GM18951 (cell line): ENCODE measurements around the gene KCNJ12.
"Not testable (repeated sequence)": the region's sequence is repeated elsewhere in the genome, so short reads cannot be mapped to it uniquely, and the experiment has no call there.

Experiments
- POLR2A ChIP-seq: IDR thresholded peaks from 4 replicates; pipeline ENCODE4 v1.6.1; 2011; ENCODE audit warnings: mild to moderate bottlenecking; ENCODE audit not compliant: insufficient read length, insufficient read depth; ENCODE audit errors: extremely low read depth
- in situ Hi-C: fragments of 300-500 bp; cut with MboI; formaldehyde crosslinking; loops from one replicate; pipeline ENCODE4 v1.12.0; 2022; ENCODE audit warnings: low sequenced_read_pairs, mixed read lengths, inconsistent platforms; ENCODE audit not compliant: unreplicated experiment

The KCNJ12 gene

GRCh38 chr17:21419299-21420239, 43.4 kb downstream of the KCNJ12 start:
- in situ Hi-C loops, result loop anchor here (5.0 kb wide), 1 partner anchor 288 kb away; no protein-coding TSS in a partner anchor
- no peak for TF ChIP-seq POLR2A

GRCh38 chr17:21420503-21421090, 44.4 kb downstream of the KCNJ12 start:
- in situ Hi-C loops, result loop anchor here (5.0 kb wide), 1 partner anchor 287 kb away; no protein-coding TSS in a partner anchor

DNA sequence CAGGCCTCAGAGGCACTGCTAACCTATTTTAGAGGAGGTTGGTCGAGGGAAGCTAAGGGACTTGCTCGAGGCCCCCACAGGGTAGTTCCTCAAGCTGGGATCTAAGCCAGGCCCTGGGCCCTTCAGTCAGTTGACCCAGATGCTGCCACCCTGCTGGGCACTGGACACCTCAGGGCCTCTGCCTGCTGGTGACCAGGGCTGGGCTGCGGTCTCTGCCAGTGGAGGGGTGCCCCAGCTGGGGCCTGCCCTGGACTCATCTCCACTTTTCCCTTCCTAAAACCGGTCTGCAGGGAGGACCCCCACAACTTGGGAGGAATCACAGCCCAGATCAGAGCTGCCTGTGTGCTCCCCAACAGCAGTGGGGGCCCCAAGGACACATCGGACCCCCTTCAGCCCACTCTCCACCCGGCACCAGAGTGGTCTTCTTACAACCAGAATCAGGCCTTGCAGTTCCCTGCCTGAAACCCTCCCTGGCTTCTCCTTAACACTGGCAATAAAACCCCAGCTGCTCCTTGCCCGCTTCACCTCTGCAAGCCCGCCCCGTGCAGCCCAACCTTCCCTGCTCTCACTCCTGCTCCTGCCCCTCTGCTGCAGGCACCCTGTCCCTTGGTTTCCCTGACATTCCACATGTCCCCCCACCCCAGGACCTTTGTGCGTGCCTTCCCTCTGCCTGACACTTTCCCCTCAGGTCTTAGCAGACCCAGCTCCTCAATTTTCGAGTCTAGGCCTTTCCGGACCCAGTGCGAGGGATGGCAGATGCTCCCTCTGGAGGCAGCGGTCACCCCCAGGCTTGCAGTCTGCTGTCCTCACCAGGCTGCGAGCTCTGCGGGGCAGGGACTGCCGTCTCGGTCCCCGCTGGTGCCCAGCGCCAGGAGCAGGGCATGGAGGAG, 45.5 kb downstream of the KCNJ12 start:
- in situ Hi-C loops, result loop anchor here (5.0 kb wide), 1 partner anchor 286 kb away; no protein-coding TSS in a partner anchor

GRCh38 chr17:21422311-21423189, 46.4 kb downstream of the KCNJ12 start:
- in situ Hi-C loops, result loop anchor here (5.0 kb wide), 1 partner anchor 285 kb away; no protein-coding TSS in a partner anchor

- in situ Hi-C loops, result loop anchor here (5.0 kb wide), 1 partner anchor 284 kb away; no protein-coding TSS in a partner anchor
These were observed 47.0 kb downstream of the KCNJ12 start for GRCh38 chr17:21423190-21423493.

DNA sequence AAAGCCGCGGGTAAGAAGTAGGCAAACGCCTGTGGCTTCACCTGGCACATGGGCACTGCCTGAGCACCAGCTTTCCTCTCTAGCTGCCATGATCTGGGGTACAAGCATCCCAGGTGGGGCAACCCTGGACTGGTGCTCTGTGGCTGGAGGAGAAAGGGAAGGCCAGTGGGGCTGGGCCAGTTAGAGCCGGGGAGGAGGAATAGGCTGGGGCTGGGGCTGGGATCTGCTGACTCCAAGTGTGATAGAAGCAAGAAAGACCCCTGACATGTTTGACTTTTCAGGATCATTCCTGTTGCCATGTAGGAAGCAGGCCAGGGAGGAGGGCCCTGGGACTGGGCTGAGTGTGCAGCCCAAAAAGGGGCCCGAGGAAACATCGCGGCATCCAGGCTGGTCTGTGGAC, 48.5 kb downstream of the KCNJ12 start:
- in situ Hi-C loops, result loop anchor here (5.0 kb wide), 1 partner anchor 283 kb away; no protein-coding TSS in a partner anchor

DNA sequence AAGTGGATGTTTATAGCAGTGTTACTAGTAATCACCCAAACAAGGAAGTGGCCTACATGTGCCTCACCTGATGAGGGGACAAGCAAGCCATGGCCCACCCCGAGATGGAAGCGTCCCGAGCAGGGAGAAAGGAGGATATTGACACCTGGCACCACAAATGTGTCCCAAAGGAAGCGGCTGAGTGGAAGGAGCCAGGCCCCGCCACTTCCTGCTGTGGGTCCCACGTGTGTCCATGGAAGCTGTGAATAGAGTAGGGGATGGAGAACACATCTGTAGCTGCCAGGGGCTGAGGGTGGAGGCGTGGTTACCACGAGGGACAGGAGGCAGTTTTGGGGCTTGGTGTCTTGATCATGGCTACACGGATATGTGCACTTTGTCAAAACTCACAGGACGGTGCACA, 49.2 kb downstream of the KCNJ12 start:
- in situ Hi-C loops, result no loop called here
- no peak for TF ChIP-seq POLR2A

- in situ Hi-C loops, result no loop called here
- no peak for TF ChIP-seq POLR2A
These were observed 49.6 kb downstream of the KCNJ12 start for GRCh38 chr17:21425736-21426135.

- in situ Hi-C loops, result not testable (repeated sequence)
These were observed 50.1 kb downstream of the KCNJ12 start for GRCh38 chr17:21426246-21426645.

- in situ Hi-C loops, result not testable (repeated sequence)
These were observed 50.7 kb downstream of the KCNJ12 start for GRCh38 chr17:21426876-21427275.

GRCh38 chr17:21427727-21428126, 51.6 kb downstream of the KCNJ12 start:
- in situ Hi-C loops, result not testable (repeated sequence)

DNA sequence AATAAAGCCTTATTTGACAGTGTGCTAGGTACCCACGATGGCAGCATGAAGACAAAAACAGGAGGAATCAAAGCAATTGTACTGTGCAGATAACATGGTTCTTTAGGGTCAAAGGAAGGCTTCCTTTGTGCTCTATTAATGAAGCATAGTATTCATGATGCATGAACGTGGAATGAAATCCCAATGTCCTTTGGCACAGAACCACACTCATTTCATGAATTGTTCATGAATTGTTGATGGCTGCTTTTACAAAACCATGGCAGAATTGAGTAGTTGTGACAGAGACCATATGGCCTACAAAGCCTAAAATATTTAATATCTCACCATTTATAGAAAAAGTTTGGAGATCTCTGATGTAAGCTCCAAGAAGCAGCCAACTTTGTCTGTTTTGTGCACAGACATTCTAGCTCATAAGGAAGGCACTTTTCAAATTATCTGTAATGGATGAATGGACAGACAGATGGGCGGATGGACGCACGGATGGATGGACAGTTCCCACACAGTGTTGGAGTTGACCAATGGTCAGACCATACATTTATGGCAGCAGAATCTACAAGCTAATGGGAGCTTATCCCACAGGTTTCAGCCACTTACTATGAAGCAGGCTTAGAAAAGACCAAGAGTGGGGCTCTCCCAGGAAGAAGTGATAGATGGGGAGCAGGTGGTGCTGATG, 52.7 kb downstream of the KCNJ12 start:
- in situ Hi-C loops, result not testable (repeated sequence)

GRCh38 chr17:21429921-21430628, 53.9 kb downstream of the KCNJ12 start:
- in situ Hi-C loops, result not testable (repeated sequence)

GRCh38 chr17:21433971-21434370, 57.8 kb downstream of the KCNJ12 start:
- in situ Hi-C loops, result not testable (repeated sequence)

DNA sequence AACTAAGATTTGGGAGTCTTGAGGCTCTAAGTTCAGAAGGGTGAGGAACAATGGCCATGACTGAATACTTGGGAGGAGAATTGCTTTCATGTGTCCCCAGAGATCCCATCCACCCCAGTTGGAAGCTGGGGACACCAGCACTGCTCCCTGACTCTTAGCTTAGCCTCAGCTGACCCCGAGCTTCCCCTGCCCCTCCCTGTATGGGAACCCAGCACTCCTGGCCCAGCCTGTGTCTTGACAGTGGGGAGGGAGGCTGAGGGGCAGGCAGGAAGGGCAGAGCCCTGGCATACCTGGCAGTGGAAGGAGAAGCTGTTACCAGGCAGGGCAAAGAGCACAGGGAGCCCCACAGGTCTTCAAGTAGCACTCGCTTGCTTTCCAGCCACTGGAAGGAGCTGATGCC, 58.8 kb downstream of the KCNJ12 start:
- in situ Hi-C loops, result not testable (repeated sequence)

DNA sequence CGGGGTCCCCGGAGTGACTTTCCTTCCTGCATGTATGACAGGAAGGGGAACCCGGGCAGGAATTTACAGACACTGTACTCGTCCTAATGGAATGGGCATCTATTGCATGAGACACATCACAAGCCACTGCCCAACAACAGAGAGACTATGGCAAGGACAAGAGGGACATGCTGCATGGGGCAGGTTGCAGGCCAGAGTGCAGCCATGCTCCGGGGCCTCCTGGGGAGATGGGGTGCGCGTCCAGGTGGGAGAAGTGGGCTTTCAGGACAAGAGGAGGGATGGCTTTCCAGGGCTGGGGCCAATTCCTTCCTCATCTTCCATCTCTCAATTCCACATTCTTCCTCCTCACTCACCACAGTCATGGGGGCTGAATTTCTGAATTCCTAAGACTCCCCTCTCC, 60.3 kb downstream of the KCNJ12 start:
- in situ Hi-C loops, result not testable (repeated sequence)
